Activated naive CD4-positive, alpha-beta T cell treated with anti-CD3 and anti-CD28 coated beads for 36 hours (primary cell): ENCODE data around the gene SLX9. TPM values are rescaled to one million over a fixed set of nuclear protein-coding genes. Genes with fewer than 3 reads are reported as not detected.
A peak's percentile ranks its signal among the peaks of the same experiment; 100 is the strongest.

ENCODE experiments used
- CTCF ChIA-PET: fragments of 350-600 bp; sonication (Branson Sonifier 250); formaldehyde crosslinking; loops from one replicate; lab custom pipeline; 2021; ENCODE audit warnings: antibody characterized with exemption; lab: Charles Lee
- DNase-seq: peaks from one replicate; pipeline ENCODE4 v3.0.0-alpha.2; 2020
- H3K27ac Mint-ChIP-seq: one replicate; pipeline ENCODE4 v1.8.0; 2021; ENCODE audit warnings: mild to moderate bottlenecking, mixed read lengths
- H3K27me3 Mint-ChIP-seq: one replicate; pipeline ENCODE4 v1.8.0; 2021; ENCODE audit warnings: low read depth, mixed read lengths
- H3K36me3 Mint-ChIP-seq: one replicate; pipeline ENCODE4 v1.8.0; 2021; ENCODE audit warnings: low read depth, mixed read lengths
- H3K4me1 Mint-ChIP-seq: one replicate; pipeline ENCODE4 v1.8.0; 2021; ENCODE audit warnings: low read depth, mixed read lengths
- H3K4me3 Mint-ChIP-seq: one replicate; pipeline ENCODE4 v1.8.0; 2021; ENCODE audit warnings: mild to moderate bottlenecking, moderate library complexity, mixed read lengths
- H3K9me3 Mint-ChIP-seq: one replicate; pipeline ENCODE4 v1.8.0; 2021; ENCODE audit warnings: mixed read lengths
- intact Hi-C: fragments of 100-400 bp; cut with micrococcal nuclease; formaldehyde crosslinking; loops from one replicate; pipeline ENCODE4 v1.15.1; 2023
- total RNA-seq, 2 experiments: library from RNA; stranded (reverse); gene quantifications; one replicate each; pipeline ENCODE4 v1.2.3, GENCODE V29; 2021

SLX9 gene
- total RNA-seq, 2 experiments from 2014 or later, result 61.8 to 63.4 TPM

DNA sequence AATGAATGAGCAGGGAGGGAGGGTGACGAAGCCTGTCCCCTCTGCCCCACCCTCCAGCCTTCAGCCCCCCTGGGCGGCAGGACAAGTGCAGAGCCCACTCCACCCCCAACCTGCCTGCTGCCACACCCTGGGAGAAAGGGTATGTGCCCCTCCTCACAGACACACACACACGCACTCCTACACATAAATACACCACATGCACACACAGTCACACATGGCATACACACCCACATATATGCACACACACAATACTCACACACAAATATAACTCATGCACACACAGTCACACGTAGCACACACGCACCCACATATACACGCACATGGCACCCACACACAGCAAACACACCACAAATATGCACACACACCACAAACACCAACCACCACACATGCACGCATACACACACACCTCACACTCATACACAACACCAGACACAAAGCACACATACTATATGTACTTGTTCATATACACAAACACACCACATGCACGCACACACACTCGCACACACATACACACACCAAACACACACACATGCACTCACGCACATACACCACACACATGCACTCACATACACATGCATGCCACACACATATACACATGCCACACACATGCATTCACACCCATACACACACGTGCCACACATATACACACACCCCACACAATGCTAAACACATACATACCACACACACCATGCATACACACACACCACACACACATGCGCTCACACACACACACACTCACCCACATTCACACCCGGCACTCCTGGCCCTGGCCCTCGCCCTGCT lies 35.5 kb upstream of the SLX9 start:
- CTCF ChIA-PET, result no interaction called here
- peaks cover 43% of the 10 kb centered on the region for H3K36me3 Mint-ChIP-seq
- intact Hi-C loops, result no loop called here
- H3K4me3 Mint-ChIP-seq, result no peak overlapping the region
- no peak overlapping the region for H3K27ac Mint-ChIP-seq
- H3K4me1 Mint-ChIP-seq, result peaks cover 24% of the 10 kb centered on the region
- no peak for DNase-seq
- H3K9me3 Mint-ChIP-seq, result no peaks in the 10 kb centered on the region
- H3K27me3 Mint-ChIP-seq, result no peaks in the 10 kb centered on the region

DNA sequence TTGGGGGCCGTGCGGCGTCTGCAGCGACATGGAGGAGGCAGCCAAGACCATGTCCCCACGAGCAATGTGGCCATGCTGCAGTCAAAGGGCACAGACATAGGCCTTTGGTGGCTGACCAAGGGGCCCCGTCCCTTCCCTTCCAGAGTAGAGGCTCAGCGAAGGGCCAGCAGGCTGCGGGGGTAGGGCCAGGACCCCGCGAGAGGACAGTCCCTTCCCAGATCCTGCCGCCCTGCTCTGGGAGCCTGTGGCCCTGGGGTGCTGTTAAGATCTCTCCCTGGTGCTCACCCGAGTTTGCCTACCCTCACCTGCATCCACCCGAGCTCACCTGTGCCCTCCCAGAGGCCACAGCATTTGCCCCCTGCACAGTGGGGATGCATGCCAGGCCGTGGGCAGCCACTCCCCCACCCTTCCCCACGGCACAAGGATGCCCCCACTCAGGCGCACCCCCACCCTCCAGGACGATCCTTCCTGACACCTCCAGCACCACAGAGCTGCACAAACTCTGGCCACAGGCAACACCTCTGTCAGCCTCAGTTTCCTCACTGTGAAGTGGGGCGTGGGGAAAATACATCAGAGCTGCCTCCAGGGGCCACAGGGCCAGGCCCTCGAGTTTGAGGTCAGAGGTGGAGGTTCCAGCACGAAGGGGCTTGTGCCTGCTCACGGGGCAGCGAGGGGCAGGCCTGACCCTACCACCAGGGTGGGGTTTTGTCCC lies 34.7 kb upstream of the SLX9 start:
- intact Hi-C loops, result no loop called here
- H3K9me3 Mint-ChIP-seq, result no peaks in the 10 kb centered on the region
- CTCF ChIA-PET, result interaction anchor here (0.7 to 1.0 kb wide), 2 partner anchors 27 to 232 kb away, joined by 3 read pairs; no protein-coding TSS in a partner anchor
- peaks cover 44% of the 10 kb centered on the region for H3K36me3 Mint-ChIP-seq
- H3K27ac Mint-ChIP-seq, result no peak overlapping the region
- DNase-seq, result no peak
- peaks cover 33% of the 10 kb centered on the region for H3K4me1 Mint-ChIP-seq
- H3K27me3 Mint-ChIP-seq, result no peaks in the 10 kb centered on the region
- H3K4me3 Mint-ChIP-seq, result no peak overlapping the region

DNA sequence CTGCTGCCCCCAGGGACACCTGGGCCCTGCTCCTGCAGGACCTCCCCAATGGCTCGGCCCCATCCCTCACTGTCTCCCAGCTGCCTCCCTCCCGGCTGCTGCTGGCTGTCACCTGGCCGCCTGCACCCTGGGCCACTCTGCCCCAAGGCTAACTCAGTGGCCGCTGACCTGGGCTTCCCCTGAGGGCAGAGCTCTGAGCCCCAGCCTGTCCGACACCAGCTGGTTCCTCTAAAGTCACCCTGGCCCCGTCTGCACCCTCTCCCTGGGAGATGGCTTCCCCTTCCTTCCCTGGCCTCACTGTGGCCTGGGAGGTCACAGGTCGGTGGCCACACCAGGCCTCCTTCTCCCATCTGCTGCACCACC lies 34.1 kb upstream of the SLX9 start:
- no peak for DNase-seq
- Mint-ChIP-seq H3K9me3 (no peaks in the 10 kb centered on the region), H3K4me3 (no peak overlapping the region), H3K4me1 (peaks cover 37% of the 10 kb centered on the region), H3K36me3 (peaks cover 43% of the 10 kb centered on the region), H3K27me3 (no peaks in the 10 kb centered on the region), H3K27ac (peak overlapping the region; percentile 46)
- intact Hi-C loops, result no loop called here
- CTCF ChIA-PET, result interaction anchor here (0.7 to 1.5 kb wide), 3 partner anchors 11 to 232 kb away, joined by 3 to 5 read pairs (median 3); no protein-coding TSS in a partner anchor

DNA sequence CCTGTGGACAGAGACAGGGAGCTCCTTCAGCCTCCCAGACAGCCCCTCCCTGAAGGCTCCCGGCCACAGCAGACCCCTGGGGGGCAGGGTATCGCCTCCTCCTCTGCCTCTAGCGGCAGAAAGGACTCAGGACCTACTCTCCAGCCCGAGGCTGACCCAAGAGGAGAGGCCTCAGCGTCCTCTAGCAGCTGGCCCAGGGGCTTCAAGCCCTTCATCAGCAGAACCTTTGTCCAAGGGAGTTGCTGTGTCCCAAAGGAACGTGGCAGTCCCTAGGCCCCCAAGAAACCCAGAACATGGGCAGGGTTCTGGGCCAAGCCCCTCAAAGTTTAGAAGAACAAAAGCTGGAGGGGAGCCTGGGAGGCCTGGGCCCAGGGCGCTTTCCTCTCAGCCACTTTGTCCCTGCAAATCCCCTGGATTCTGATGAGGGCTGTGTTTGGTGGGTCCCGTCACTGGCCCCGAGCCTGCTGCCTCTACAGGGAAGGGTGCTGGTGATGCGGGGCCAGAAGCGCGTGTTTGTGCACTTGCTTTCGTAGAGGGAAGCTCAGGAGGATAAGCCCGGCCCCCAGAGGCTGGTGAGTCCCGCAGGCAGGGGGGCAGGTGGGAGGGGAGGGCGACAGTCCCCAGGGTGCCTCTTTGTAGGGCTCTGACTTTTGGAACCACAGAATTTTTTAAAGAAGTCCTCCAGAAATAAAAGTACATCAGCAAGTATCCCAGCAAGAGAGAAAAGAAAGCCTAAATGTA lies 32.4 kb upstream of the SLX9 start:
- H3K27me3 Mint-ChIP-seq, result no peaks in the 10 kb centered on the region
- H3K27ac Mint-ChIP-seq, result no peak overlapping the region
- no peak overlapping the region for H3K4me3 Mint-ChIP-seq
- no peak for DNase-seq
- peaks cover 33% of the 10 kb centered on the region for H3K36me3 Mint-ChIP-seq
- intact Hi-C loops, result no loop called here
- peaks cover 50% of the 10 kb centered on the region for H3K4me1 Mint-ChIP-seq
- H3K9me3 Mint-ChIP-seq, result no peaks in the 10 kb centered on the region
- CTCF ChIA-PET, result interaction anchor here (1.5 kb wide), 1 partner anchor 10 kb away, joined by 5 read pairs; no protein-coding TSS in a partner anchor

GRCh38 chr21:44907966-44908895 lies 31.6 kb upstream of the SLX9 start:
- H3K4me1 Mint-ChIP-seq, result peaks cover 55% of the 10 kb centered on the region
- intact Hi-C loops, result no loop called here

DNA sequence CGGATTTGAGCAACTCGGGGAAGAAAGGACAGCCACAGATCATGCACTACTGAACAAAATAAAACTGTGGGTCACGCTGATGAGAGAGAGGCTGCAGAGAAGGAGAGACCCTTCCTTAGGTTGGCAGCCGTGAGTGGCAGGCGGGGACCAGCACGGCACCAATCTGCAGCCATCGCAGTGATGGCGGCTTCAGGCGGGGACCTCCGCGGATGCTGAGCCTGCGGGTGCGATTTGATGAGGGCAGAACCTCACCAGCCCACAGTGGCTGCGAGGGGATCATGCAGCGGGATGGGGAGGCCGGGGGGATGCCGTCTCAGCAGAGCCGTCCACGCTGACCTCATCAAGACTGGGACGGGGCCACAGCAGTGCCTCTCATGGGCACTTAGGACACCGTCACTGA lies 30.9 kb upstream of the SLX9 start:
- CTCF ChIA-PET, result no interaction called here
- intact Hi-C loops, result no loop called here
- peaks cover 21% of the 10 kb centered on the region for H3K36me3 Mint-ChIP-seq

More at GRCh38 chr21:44907966-44908895, 31.6 kb upstream of the SLX9 start:
- peaks cover 24% of the 10 kb centered on the region for H3K36me3 Mint-ChIP-seq
- no peak for DNase-seq
- H3K9me3 Mint-ChIP-seq, result no peaks in the 10 kb centered on the region
- no peak overlapping the region for H3K4me3 Mint-ChIP-seq
- H3K27me3 Mint-ChIP-seq, result no peaks in the 10 kb centered on the region
- CTCF ChIA-PET, result no interaction called here
- peak overlapping the region; percentile 20 for H3K27ac Mint-ChIP-seq

GRCh38 chr21:44909719-44910118 lies 30.1 kb upstream of the SLX9 start:
- Mint-ChIP-seq H3K4me3 (no peak overlapping the region), H3K36me3 (peaks cover 14% of the 10 kb centered on the region), H3K9me3 (no peaks in the 10 kb centered on the region), H3K27me3 (no peaks in the 10 kb centered on the region), H3K27ac (peak overlapping the region; percentile 48), H3K4me1 (peaks cover 68% of the 10 kb centered on the region)
- no peak for DNase-seq
- CTCF ChIA-PET, result interaction anchor here (0.8 to 1.0 kb wide), 2 partner anchors 16 to 109 kb away, joined by 3 read pairs; no protein-coding TSS in a partner anchor
- intact Hi-C loops, result no loop called here

More for the DNA sequence above, 30.9 kb upstream of the SLX9 start:
- DNase-seq, result no peak
- Mint-ChIP-seq H3K9me3 (no peaks in the 10 kb centered on the region), H3K27ac (peak overlapping the region; percentile 77), H3K4me3 (no peak overlapping the region), H3K4me1 (peaks cover 60% of the 10 kb centered on the region), H3K27me3 (no peaks in the 10 kb centered on the region)

DNA sequence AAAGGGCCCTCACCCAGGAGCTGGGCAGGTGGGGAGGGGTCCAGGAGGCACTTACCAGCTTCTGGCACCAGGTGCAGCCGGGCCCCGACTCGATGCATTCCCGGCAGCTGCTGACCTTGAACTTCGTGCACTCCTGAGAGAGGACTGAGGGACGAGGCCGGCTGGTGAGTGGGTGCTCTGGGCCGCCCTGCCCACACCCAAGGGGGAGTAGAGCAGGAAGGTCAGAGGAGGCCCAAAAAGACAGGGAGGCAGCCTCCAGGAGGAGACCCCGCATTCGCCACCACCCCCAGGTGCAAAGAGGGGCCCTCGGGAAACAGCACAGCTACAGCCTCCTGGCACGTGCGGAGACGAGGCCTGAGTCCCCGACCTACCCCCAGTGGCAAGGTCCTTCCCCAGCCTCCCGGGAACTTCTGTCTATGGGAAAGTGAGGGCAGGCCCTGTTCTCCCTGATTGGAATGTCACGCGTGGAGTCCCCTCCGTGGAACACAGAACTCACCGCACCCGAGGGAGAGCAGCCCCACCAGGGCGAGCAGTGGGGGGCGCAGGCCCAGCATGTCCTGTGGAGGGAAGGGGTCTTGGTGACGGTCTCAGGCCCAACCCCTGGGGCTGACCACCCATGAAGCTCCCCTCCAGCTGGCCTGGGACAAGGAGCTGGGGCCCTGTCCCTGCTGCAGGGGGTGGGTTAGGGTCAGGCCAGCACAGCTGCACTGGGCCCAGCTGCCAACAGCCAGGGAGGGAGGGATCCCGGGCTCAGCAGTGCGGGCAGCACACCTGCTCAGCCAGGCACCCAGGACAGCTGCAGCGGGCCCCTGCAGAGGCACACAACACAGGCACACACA lies 29.4 kb upstream of the SLX9 start:
- no peaks in the 10 kb centered on the region for H3K9me3 Mint-ChIP-seq
- peaks cover 11% of the 10 kb centered on the region for H3K36me3 Mint-ChIP-seq
- H3K27ac Mint-ChIP-seq, result peak overlapping the region; percentile 93
- H3K4me3 Mint-ChIP-seq, result no peak overlapping the region
- H3K4me1 Mint-ChIP-seq, result peaks cover 75% of the 10 kb centered on the region
- no peaks in the 10 kb centered on the region for H3K27me3 Mint-ChIP-seq
- CTCF ChIA-PET, result interaction anchor here (0.8 to 2.4 kb wide), 8 partner anchors 9 to 110 kb away, joined by 3 to 14 read pairs (median 4); partner anchors contain the start of gene PTTG1IP
- intact Hi-C loops, result no loop called here
- DNase-seq, result no peak

GRCh38 chr21:44911068-44911383 lies 28.8 kb upstream of the SLX9 start:
- intact Hi-C loops, result no loop called here
- CTCF ChIA-PET, result interaction anchor here (0.9 to 2.4 kb wide), 7 partner anchors 8 to 37 kb away, joined by 3 to 14 read pairs (median 5); partner anchors contain the start of gene PTTG1IP

GRCh38 chr21:44911384-44912157 lies 28.3 kb upstream of the SLX9 start:
- CTCF ChIA-PET, result interaction anchor here (0.9 to 2.4 kb wide), 8 partner anchors 8 to 38 kb away, joined by 3 to 14 read pairs (median 4); partner anchors contain the start of gene PTTG1IP
- peak; percentile 70 for DNase-seq
- H3K27ac Mint-ChIP-seq, result peak overlapping the region; percentile 93
- peak overlapping the region; percentile 57 for H3K4me3 Mint-ChIP-seq
- intact Hi-C loops, result loop anchor here (1.0 kb wide), 1 partner anchor 19 kb away; no protein-coding TSS in a partner anchor
- H3K36me3 Mint-ChIP-seq, result peaks cover 8% of the 10 kb centered on the region
- no peaks in the 10 kb centered on the region for H3K27me3 Mint-ChIP-seq
- no peaks in the 10 kb centered on the region for H3K9me3 Mint-ChIP-seq
- H3K4me1 Mint-ChIP-seq, result peaks cover 78% of the 10 kb centered on the region

More at GRCh38 chr21:44911068-44911383, 28.8 kb upstream of the SLX9 start:
- Mint-ChIP-seq H3K36me3 (peaks cover 11% of the 10 kb centered on the region), H3K4me3 (peak overlapping the region; percentile 57), H3K27ac (peak overlapping the region; percentile 93), H3K27me3 (no peaks in the 10 kb centered on the region), H3K4me1 (peaks cover 77% of the 10 kb centered on the region), H3K9me3 (no peaks in the 10 kb centered on the region)
- DNase-seq, result no peak
